ENCODE data around the gene SENP1.

The SENP1 gene

DNA sequence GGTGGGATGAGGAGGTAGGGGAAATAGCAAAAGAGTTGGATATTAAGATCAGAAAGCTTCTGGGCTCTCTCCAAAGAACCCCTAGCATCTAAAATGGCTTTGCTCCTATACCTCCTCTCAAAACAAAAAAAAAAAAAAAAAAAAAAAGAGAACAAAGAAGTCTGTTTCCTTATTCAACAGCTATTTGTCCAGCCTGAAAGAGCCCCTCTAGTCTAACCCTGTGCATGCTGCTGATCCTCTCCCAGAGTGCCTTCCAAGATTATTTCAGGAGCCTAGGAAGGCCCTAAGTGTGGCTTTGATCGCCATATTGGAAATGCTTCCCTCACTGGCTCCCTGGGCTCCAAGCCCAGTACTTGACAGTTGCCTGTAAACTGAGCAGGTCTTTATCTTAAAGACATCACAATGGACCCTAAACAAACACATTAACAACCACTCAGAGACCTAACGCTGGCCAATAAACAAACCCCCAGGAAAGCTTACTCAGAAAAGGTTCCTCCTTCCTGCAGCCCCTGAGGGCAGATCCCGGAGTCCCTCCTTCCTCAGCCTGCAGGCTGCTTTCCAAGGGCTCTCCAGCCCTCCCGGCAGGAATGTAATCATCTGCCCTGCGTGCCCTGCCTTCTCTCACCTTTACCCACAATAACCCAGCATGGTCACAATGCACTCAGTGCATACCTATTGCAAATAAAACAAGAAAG lies 84.2 kb downstream of the SENP1 start:
- H3K9me3 ChIP-seq (ENCODE audit: control insufficient read depth in 1 of 2, low read length in 2 of 2): no peaks in the 10 kb centered on the region
- H3K27me3 ChIP-seq (ENCODE audit: control insufficient read depth in 1 of 2, insufficient read depth in 2 of 2, low read length in 2 of 2): no peaks in the 10 kb centered on the region
- no peak overlapping the region for H3K4me3 ChIP-seq (ENCODE audit: low read depth in 1 of 2, low read length in 2 of 2)
- H3K27ac ChIP-seq (ENCODE audit: low read depth, low read length): no peak overlapping the region
- peaks cover 9 to 14% of the 10 kb centered on the region in 2 donors for H3K4me1 ChIP-seq (ENCODE audit: control insufficient read depth in 1 of 2, insufficient read depth in 2 of 2, low read length in 2 of 2)
- H3K9ac ChIP-seq (ENCODE audit: low read depth in 1 of 2, low read length in 2 of 2): no peak overlapping the region
- H3K36me3 ChIP-seq (ENCODE audit: control insufficient read depth in 1 of 2, insufficient read depth in 2 of 2, low read length in 2 of 2): no peaks in the 10 kb centered on the region

DNA sequence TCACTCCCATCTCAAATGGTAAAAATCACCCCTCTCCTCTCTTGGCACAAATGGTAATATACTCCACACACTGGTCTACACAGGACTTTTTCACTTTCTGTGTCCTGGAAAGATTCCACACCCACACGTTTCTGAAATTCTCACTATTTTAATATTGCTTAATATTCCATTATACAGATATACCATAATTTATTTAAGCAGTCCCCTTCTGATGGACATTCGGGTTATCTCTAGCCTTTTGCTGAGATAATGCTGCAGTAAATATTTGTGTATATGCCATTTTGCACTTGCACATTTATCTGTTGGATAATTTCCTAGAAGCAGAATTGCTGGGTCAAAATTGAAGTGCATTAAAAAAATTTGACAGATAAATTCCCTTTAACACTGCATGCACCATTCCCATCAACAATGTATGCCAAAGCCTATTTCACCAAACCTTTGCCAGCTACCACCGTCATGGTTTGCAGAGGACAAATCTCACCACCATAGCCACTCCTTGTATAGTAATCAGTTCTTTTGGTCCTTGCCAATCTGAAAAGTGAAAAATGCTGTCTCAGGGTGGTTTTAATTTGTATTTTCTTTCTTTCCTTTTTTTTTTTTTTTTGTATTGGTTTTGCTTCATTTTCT lies 86.1 kb downstream of the SENP1 start:
- Histone ChIP-seq H3K27ac (ENCODE audit: low read depth, low read length) (no peak overlapping the region), H3K9ac (ENCODE audit: low read depth in 1 of 2, low read length in 2 of 2) (no peak overlapping the region), H3K4me1 (ENCODE audit: control insufficient read depth in 1 of 2, insufficient read depth in 2 of 2, low read length in 2 of 2) (peaks cover 9 to 14% of the 10 kb centered on the region in 2 donors), H3K4me3 (ENCODE audit: low read depth in 1 of 2, low read length in 2 of 2) (no peak overlapping the region), H3K9me3 (ENCODE audit: control insufficient read depth in 1 of 2, low read length in 2 of 2) (no peaks in the 10 kb centered on the region), H3K36me3 (ENCODE audit: control insufficient read depth in 1 of 2, insufficient read depth in 2 of 2, low read length in 2 of 2) (no peaks in the 10 kb centered on the region), H3K27me3 (ENCODE audit: control insufficient read depth in 1 of 2, insufficient read depth in 2 of 2, low read length in 2 of 2) (no peaks in the 10 kb centered on the region)

DNA sequence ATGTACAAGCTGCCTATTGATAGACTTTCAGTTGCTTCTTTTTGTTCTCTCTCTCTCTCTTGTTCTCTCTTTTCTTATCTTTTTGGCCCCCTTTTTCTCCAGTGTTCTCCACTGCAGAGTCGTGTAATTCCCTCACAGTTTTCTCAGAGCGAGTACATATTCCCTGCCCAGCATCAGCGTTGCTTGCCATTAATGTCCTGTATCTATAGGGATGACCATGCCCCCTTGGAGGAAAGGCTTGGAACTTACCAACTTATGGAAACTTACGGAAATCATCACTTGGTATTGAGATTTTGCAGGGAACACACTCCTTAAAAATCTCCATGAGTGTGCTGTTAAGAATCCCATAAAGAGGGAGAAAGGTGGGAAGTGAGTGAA lies 87.3 kb downstream of the SENP1 start:
- H3K9me3 ChIP-seq (ENCODE audit: control insufficient read depth in 1 of 2, low read length in 2 of 2): no peaks in the 10 kb centered on the region
- H3K9ac ChIP-seq (ENCODE audit: low read depth in 1 of 2, low read length in 2 of 2): no peak overlapping the region
- H3K36me3 ChIP-seq (ENCODE audit: control insufficient read depth in 1 of 2, insufficient read depth in 2 of 2, low read length in 2 of 2): no peaks in the 10 kb centered on the region
- H3K27me3 ChIP-seq (ENCODE audit: control insufficient read depth in 1 of 2, insufficient read depth in 2 of 2, low read length in 2 of 2): no peaks in the 10 kb centered on the region
- H3K4me3 ChIP-seq (ENCODE audit: low read depth in 1 of 2, low read length in 2 of 2): no peak overlapping the region
- H3K27ac ChIP-seq (ENCODE audit: low read depth, low read length): no peak overlapping the region
- peaks cover 10 to 12% of the 10 kb centered on the region in 2 donors for H3K4me1 ChIP-seq (ENCODE audit: control insufficient read depth in 1 of 2, insufficient read depth in 2 of 2, low read length in 2 of 2)

DNA sequence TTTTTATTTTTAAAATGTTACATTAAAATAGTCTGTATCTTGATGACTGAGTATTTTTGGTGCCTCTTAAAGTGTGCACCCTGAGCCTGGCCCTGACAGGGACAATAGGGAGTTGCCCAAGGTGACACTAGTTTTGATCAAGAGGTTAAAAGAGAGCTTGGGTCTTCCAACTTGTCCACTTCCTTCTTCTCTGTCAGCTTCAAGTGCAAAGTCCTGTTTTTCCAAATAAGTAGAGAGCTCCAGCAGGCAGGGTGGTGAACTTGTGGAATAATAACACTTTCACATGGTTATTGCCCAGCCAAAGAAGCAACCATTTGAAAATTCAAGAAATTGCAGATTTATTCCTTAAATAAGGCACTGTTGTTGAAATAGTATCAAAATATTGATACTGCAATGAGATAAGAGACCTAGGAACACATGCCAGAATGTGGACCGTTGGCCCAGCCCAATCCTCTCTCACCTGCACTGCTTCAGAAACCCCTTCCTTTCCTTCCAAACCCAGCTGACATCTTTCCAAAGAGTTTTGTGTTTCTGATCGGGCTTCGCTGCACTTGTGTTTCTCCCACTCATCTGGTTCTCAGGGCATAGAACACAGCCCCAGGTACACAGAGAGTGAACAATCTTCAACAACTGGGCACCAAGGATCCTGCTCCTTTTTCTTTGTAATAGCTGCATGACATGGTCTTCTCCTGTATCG lies 87.8 kb downstream of the SENP1 start:
- no peaks in the 10 kb centered on the region for H3K27me3 ChIP-seq (ENCODE audit: control insufficient read depth in 1 of 2, insufficient read depth in 2 of 2, low read length in 2 of 2)
- no peaks in the 10 kb centered on the region for H3K36me3 ChIP-seq (ENCODE audit: control insufficient read depth in 1 of 2, insufficient read depth in 2 of 2, low read length in 2 of 2)
- no peaks in the 10 kb centered on the region for H3K9me3 ChIP-seq (ENCODE audit: control insufficient read depth in 1 of 2, low read length in 2 of 2)
- H3K27ac ChIP-seq (ENCODE audit: low read depth, low read length): no peak overlapping the region
- no peak overlapping the region for H3K4me3 ChIP-seq (ENCODE audit: low read depth in 1 of 2, low read length in 2 of 2)
- H3K9ac ChIP-seq (ENCODE audit: low read depth in 1 of 2, low read length in 2 of 2): no peak overlapping the region
- H3K4me1 ChIP-seq (ENCODE audit: control insufficient read depth in 1 of 2, insufficient read depth in 2 of 2, low read length in 2 of 2): peaks cover 12% of the 10 kb centered on the region in 2 donors

DNA sequence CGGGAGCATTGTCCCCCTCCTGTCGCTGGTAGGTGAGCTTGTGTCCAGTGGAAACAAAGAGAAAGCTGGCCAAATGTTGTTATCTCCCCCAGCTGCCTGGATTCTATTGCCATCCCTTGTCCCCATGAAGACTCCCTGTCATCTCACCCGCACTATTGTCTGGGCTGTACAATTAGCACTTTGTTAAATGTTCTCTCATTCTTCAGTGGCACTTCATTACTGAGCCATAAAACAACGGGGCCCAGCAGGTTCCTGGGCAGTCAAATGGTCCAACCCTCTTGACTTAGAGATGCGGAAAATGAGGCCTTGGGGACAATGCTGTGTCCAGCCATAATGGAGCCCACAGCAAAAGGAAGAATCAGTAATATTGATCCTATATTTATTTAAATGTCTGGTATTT lies 88.4 kb downstream of the SENP1 start:
- Histone ChIP-seq H3K4me3 (ENCODE audit: low read depth in 1 of 2, low read length in 2 of 2) (no peak overlapping the region), H3K9me3 (ENCODE audit: control insufficient read depth in 1 of 2, low read length in 2 of 2) (no peaks in the 10 kb centered on the region), H3K27ac (ENCODE audit: low read depth, low read length) (no peak overlapping the region), H3K9ac (ENCODE audit: low read depth in 1 of 2, low read length in 2 of 2) (no peak overlapping the region), H3K27me3 (ENCODE audit: control insufficient read depth in 1 of 2, insufficient read depth in 2 of 2, low read length in 2 of 2) (no peaks in the 10 kb centered on the region), H3K4me1 (ENCODE audit: control insufficient read depth in 1 of 2, insufficient read depth in 2 of 2, low read length in 2 of 2) (peaks cover 8 to 12% of the 10 kb centered on the region in 2 donors), H3K36me3 (ENCODE audit: control insufficient read depth in 1 of 2, insufficient read depth in 2 of 2, low read length in 2 of 2) (no peaks in the 10 kb centered on the region)

DNA sequence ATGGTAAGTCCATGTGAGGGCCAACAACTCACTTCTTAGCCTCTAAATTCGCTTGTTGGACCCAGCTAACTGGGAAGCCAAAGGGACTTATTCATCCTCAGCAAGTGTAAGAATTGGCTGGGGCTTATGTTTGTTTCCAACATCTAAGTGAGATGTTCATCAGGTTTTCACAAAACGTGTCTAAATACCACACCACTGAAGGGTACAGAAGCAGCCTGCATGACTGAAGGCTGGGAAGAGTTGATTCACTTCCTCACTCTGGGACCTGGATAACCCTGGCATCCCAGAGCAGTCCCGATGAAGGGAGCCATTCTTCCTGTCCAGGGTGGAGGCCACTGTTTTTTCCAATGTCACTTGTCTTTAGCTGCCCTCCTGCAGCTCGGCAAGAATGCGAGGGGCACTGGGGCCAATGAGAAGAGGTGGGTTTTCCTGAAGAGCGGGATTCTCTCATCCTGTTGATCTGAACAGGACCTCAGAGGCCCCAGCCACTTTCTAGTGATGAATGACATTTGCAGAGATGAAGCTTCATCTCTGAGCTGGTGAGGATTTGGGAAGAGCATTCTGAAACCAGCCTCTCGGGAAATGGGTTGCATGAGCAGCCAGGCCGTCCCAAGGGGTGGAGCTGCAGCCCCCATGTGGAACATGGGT lies 89.4 kb downstream of the SENP1 start:
- Histone ChIP-seq H3K36me3 (ENCODE audit: control insufficient read depth in 1 of 2, insufficient read depth in 2 of 2, low read length in 2 of 2) (no peaks in the 10 kb centered on the region), H3K9me3 (ENCODE audit: control insufficient read depth in 1 of 2, low read length in 2 of 2) (no peaks in the 10 kb centered on the region), H3K9ac (ENCODE audit: low read depth in 1 of 2, low read length in 2 of 2) (no peak overlapping the region)

DNA sequence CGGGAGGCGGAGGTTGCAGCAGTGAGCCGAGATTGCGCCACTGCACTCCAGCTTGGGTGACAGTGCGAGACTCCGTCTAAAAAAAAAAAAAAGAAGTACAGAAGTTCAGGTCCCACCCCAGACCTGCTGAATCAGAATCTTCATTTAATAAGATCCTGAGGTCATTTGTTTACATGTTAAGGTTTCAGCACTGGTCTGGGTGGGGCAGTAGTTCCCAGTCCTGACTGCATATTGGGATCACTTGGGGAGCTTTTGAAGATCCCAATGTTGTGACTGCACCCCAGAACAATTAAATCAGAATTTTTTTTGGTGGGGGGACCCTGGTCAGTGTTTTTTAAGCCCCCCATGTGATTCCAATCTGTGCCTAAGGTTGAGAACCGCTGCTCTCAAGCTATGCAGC lies 89.9 kb downstream of the SENP1 start:
- H3K27me3 ChIP-seq (ENCODE audit: control insufficient read depth in 1 of 2, insufficient read depth in 2 of 2, low read length in 2 of 2): no peaks in the 10 kb centered on the region
- H3K36me3 ChIP-seq (ENCODE audit: control insufficient read depth in 1 of 2, insufficient read depth in 2 of 2, low read length in 2 of 2): no peaks in the 10 kb centered on the region
- peaks cover 5 to 8% of the 10 kb centered on the region in 2 donors for H3K4me1 ChIP-seq (ENCODE audit: control insufficient read depth in 1 of 2, insufficient read depth in 2 of 2, low read length in 2 of 2)
- H3K9me3 ChIP-seq (ENCODE audit: control insufficient read depth in 1 of 2, low read length in 2 of 2): no peaks in the 10 kb centered on the region
- no peak overlapping the region for H3K27ac ChIP-seq (ENCODE audit: low read depth, low read length)
- no peak overlapping the region for H3K9ac ChIP-seq (ENCODE audit: low read depth in 1 of 2, low read length in 2 of 2)
- no peak overlapping the region for H3K4me3 ChIP-seq (ENCODE audit: low read depth in 1 of 2, low read length in 2 of 2)

More for the DNA sequence above, 89.4 kb downstream of the SENP1 start:
- no peaks in the 10 kb centered on the region for H3K27me3 ChIP-seq (ENCODE audit: control insufficient read depth in 1 of 2, insufficient read depth in 2 of 2, low read length in 2 of 2)
- no peak overlapping the region for H3K4me3 ChIP-seq (ENCODE audit: low read depth in 1 of 2, low read length in 2 of 2)
- no peak overlapping the region for H3K27ac ChIP-seq (ENCODE audit: low read depth, low read length)
- H3K4me1 ChIP-seq (ENCODE audit: control insufficient read depth in 1 of 2, insufficient read depth in 2 of 2, low read length in 2 of 2): peaks cover 5 to 8% of the 10 kb centered on the region in 2 donors

DNA sequence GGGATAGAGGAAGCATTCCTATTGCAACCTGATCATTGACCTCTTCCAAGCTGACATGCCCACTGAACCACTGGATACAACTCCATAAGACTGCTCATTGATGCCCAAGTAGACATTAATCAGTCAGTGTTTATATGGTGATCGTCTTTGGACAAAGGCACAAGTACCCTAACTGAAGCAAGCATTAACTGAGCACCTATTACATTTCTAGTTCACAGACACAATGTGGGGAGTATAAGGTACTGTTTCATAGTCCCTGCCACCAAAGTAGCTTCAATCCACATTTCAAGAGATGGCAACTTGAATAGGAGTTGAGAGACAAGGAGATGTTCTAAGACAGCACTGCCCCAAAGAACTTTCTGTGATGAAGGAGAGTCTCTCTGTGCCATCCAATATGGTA lies 90.8 kb downstream of the SENP1 start:
- Histone ChIP-seq H3K4me1 (ENCODE audit: control insufficient read depth in 1 of 2, insufficient read depth in 2 of 2, low read length in 2 of 2) (peaks cover 5 to 8% of the 10 kb centered on the region in 2 donors), H3K4me3 (ENCODE audit: low read depth in 1 of 2, low read length in 2 of 2) (no peak overlapping the region), H3K27ac (ENCODE audit: low read depth, low read length) (no peak overlapping the region), H3K27me3 (ENCODE audit: control insufficient read depth in 1 of 2, insufficient read depth in 2 of 2, low read length in 2 of 2) (peaks cover 0 to 3% of the 10 kb centered on the region in 2 donors), H3K9ac (ENCODE audit: low read depth in 1 of 2, low read length in 2 of 2) (no peak overlapping the region), H3K36me3 (ENCODE audit: control insufficient read depth in 1 of 2, insufficient read depth in 2 of 2, low read length in 2 of 2) (no peaks in the 10 kb centered on the region), H3K9me3 (ENCODE audit: control insufficient read depth in 1 of 2, low read length in 2 of 2) (no peaks in the 10 kb centered on the region)

DNA sequence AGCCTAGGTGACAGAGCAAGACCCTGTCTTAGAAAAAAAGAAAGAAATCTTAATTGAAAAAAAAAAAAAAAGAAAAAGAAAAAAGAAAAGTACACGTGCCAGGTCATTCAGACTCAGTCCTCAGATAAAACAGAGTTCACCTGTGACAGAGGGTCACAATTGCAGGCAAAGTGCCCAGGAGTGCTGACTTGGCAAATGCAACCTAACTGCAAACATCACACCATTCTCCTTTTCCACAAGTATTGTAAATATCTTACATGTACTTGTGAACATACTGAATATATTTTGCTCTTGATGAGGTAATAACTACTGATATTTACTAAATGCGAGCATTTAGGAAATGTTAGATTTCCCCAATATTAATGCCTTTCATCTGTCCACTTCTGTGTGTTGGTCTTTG lies 92.6 kb downstream of the SENP1 start:
- no peak overlapping the region for H3K4me3 ChIP-seq (ENCODE audit: low read depth in 1 of 2, low read length in 2 of 2)
- H3K9me3 ChIP-seq (ENCODE audit: control insufficient read depth in 1 of 2, low read length in 2 of 2): no peaks in the 10 kb centered on the region
- peaks cover 10 to 13% of the 10 kb centered on the region in 2 donors for H3K27me3 ChIP-seq (ENCODE audit: control insufficient read depth in 1 of 2, insufficient read depth in 2 of 2, low read length in 2 of 2)
- H3K4me1 ChIP-seq (ENCODE audit: control insufficient read depth in 1 of 2, insufficient read depth in 2 of 2, low read length in 2 of 2): peaks cover 5 to 8% of the 10 kb centered on the region in 2 donors
- no peaks in the 10 kb centered on the region for H3K36me3 ChIP-seq (ENCODE audit: control insufficient read depth in 1 of 2, insufficient read depth in 2 of 2, low read length in 2 of 2)
- H3K9ac ChIP-seq (ENCODE audit: low read depth in 1 of 2, low read length in 2 of 2): no peak overlapping the region
- H3K27ac ChIP-seq (ENCODE audit: low read depth, low read length): no peak overlapping the region

DNA sequence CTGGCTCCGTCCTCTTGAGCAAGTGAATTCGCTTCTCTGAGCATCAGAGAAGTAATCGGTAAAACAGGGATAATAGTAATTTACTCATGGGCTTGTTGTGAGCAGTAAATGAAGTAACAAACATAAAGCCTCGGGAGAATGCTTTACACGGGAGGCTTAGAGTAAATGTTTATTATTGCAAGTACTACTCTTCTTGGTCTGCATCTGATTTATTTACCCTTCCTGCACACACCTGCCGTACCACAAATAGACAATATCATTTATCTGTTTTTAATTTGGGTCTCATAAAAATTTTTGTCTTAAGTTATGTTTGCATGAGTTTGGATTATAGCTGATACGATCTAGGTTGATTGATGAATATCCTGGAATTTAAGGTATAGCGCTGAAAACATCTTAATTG lies 93.8 kb downstream of the SENP1 start:
- H3K9ac ChIP-seq (ENCODE audit: low read depth in 1 of 2, low read length in 2 of 2): no peak overlapping the region
- no peak overlapping the region for H3K27ac ChIP-seq (ENCODE audit: low read depth, low read length)
- no peaks in the 10 kb centered on the region for H3K36me3 ChIP-seq (ENCODE audit: control insufficient read depth in 1 of 2, insufficient read depth in 2 of 2, low read length in 2 of 2)
- peaks cover 14 to 18% of the 10 kb centered on the region in 2 donors for H3K27me3 ChIP-seq (ENCODE audit: control insufficient read depth in 1 of 2, insufficient read depth in 2 of 2, low read length in 2 of 2)
- no peak overlapping the region for H3K4me3 ChIP-seq (ENCODE audit: low read depth in 1 of 2, low read length in 2 of 2)
- peaks cover 5 to 6% of the 10 kb centered on the region in 2 donors for H3K4me1 ChIP-seq (ENCODE audit: control insufficient read depth in 1 of 2, insufficient read depth in 2 of 2, low read length in 2 of 2)
- H3K9me3 ChIP-seq (ENCODE audit: control insufficient read depth in 1 of 2, low read length in 2 of 2): no peaks in the 10 kb centered on the region

Data from duodenal mucosa (tissue), 2 donors.